GM18498 (cell line): ENCODE results near the gene ANKRD37.

Experiments used
- ATAC-seq: cut with Tn5 transposase; IDR thresholded peaks from one replicate; pipeline ENCODE4 v1.9.1; 2021; ENCODE audit warnings: mild to moderate bottlenecking, moderate library complexity; ENCODE audit not compliant: unreplicated experiment

The ANKRD37 gene, protein sequence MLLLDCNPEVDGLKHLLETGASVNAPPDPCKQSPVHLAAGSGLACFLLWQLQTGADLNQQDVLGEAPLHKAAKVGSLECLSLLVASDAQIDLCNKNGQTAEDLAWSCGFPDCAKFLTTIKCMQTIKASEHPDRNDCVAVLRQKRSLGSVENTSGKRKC

GRCh38 chr4:185396724-185397385 is at the start of gene ANKRD37:
ANKRD37 (plus strand) TSS chr4:185396841; CDS start chr4:185396924, 83 bp downstream.
- no peak for ATAC-seq

DNA sequence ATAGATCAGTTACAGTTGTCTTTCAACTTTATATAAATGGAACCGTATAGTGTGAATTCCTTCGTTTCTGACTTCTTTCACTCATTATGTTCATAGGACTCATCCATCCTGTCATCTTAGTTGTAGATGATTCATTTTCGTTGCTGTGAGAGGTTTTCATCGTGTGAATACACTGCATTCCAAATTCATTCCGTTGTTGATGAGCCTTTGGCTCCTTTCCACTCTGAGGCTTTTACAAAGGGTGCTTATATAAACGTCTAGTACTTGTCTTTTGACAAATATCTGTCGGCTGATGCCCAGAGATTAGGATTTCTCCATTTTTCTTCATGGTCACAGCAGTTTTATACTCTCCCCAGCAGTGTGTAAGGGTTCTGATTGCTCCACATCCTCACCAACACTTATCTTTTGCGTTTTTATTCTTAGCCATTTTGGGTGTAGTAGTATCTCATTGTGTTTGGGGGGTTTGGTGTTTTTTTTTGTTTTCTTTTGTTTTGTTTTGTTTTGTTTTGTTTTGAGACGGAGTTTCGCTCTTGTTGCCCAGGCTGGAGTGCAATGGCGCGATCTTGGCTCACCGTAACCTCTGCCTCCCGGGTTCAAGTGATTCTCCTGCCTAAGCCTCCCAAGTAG is 49.6 kb upstream of the ANKRD37 start:
- ATAC-seq: no peak

- no peak for ATAC-seq
Measured at GRCh38 chr4:185351691-185352090, 45.0 kb upstream of the ANKRD37 start.

DNA sequence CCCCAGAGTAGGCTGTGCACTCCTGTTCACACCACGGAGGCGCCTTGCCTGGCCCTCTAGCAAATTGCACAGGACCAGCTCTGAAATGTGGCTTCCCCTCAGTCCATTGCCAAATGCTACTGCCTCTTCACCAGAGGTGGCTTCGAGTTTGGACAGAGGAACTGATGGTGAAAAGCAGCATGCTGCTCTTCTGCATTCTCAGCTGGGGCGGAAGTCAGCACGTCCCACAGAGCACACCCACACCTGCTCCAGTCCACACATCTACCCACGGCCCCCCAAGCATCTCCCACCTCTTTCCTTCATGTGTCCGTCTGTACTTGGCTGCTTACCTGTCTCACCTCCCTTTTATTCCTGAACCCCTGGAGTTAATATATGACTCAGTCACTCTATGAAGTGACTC is 44.4 kb upstream of the ANKRD37 start:
- no peak for ATAC-seq

DNA sequence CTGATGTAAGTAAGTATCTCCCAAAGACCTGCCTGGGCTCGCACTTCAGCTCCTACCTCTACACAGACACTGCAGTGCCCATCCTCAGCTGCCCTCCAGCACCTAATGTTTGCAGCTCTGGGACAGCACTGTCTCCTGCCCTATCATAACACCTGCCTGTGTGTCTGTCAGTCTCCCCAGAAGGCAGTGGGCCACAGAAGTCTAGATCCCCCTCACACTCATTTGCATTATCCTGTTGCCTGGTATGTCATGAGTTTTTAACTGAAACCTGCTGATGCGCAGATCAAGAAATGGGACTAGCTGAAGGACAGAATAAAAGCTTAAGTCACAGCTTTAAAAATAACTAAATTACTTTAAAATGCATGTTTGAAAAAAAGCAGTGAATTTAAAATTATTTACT is 43.9 kb upstream of the ANKRD37 start:
- ATAC-seq: no peak

- ATAC-seq: no peak
Measured at GRCh38 chr4:185357211-185357610, 39.4 kb upstream of the ANKRD37 start.

DNA sequence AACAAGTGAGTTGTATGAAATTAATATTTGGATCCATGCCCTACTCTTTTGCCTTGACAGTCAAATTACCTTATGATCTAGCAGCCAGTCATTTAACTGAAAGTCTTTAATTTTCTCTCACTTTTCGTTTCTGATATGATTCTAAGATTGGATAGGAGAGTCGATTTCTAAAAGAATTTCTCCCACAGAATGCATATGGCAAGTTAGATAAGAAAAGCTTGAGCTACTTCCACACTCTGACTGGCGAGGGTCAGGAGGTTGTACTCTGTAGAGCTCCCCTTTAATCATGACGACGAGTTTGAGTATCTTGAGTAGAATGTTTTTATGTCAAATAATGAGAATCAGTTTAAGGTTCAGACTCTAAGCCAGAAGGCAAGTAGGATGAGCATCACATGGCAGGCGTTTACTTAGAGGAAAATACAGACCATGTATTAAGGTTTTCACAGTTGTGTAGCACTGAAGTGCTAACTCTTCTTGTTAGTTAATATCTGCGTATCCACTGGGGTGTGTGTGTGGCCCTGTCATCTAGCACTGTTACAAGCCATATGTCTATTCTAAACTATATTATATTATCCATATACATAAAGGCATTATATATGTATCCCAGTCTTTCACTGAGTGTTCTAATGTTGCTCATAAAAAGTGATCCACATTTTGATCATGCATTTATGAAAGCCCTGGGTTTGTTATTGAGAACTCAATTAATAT is 38.8 kb upstream of the ANKRD37 start:
- no peak for ATAC-seq

GRCh38 chr4:185358514-185358913 is 38.1 kb upstream of the ANKRD37 start:
- no peak for ATAC-seq

- no peak for ATAC-seq
Measured at GRCh38 chr4:185358959-185359358, 37.7 kb upstream of the ANKRD37 start.

DNA sequence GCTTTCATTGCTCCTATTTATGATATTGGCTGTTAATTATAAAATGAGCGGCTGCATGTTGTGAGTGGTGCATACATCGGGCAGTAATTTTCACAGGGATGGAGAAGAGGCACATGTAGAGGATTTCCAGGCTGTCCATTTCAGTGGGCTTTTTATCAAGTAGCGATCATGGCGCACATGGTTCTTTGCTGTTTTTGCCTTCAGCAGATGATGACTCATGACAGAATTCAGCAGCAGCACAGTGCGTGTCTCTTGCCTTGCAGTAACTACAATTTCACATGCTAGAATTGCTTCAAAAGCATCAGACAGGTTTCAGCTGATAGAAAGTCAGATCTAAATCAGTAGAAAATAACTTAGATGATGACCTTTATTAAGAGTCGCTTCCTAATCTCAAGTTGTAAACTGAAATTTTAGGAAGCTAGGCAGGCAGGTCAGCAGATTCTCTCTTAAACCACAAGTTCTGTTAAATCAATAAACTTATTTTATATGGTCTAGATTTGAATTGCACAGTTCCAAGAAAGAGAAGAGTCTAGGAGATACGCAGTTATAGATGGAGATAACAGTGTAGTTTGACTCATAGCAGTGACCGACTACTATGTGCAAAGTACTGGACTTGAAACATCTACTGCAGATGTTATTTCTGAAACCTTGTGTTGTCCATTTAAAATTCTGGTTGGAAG is 36.7 kb upstream of the ANKRD37 start:
- no peak for ATAC-seq

DNA sequence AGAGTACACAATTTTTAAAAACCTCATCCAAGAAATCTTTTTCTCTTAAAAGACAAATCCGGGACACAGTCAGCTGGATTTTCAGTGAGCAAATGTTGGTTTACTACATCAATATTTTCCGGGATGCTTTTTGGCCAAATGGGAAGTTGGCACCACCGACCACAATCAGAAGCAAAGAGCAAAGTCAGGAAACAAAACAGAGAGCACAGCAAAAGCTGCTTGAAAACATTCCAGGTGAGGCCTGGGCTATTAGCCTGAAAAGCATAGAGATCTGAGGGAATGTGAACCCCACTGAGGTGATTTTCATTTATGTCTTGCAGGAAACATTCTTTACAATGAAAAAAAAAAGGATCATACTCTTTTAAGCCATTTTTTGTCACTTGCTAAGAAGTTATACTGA is 34.8 kb upstream of the ANKRD37 start:
- no peak for ATAC-seq

GRCh38 chr4:185362570-185362969 is 34.1 kb upstream of the ANKRD37 start:
- ATAC-seq: peak; percentile 58

GRCh38 chr4:185363251-185363650 is 33.4 kb upstream of the ANKRD37 start:
- no peak for ATAC-seq

GRCh38 chr4:185364886-185365285 is 31.8 kb upstream of the ANKRD37 start:
- ATAC-seq: no peak

GRCh38 chr4:185369731-185370130 is 26.9 kb upstream of the ANKRD37 start:
- ATAC-seq: no peak

DNA sequence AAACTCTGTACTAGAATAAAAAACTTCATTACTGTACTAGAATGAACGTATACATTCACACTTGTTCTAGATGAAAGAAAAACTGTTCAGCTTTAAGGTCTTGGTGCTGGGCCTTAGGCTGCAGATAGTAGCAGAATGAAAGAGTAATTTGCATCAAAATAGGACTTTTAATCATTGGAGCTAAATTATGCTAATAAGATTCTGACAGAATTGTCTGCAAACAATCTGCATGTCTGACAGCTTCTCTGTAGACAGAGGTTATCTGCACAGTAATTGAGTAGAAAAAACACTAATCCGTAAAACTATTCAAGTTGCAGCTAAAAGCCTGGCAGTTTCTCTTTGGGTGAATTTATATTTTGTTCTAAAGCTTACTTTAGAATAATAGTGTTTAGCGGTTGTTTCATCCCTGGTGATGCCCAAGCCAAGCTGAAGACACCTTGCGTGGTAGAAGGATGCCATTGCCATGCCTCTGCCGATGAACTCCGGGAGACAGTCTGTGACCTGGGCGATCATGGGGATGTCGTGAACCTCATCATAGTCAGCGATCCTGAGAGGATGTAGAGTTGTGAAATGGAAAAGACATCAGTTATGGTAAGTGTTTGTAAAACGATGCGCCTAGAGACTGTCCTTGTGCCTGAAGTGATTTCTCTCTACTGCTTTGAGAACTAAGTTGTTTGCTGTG is 26.2 kb upstream of the ANKRD37 start:
- ATAC-seq: no peak

DNA sequence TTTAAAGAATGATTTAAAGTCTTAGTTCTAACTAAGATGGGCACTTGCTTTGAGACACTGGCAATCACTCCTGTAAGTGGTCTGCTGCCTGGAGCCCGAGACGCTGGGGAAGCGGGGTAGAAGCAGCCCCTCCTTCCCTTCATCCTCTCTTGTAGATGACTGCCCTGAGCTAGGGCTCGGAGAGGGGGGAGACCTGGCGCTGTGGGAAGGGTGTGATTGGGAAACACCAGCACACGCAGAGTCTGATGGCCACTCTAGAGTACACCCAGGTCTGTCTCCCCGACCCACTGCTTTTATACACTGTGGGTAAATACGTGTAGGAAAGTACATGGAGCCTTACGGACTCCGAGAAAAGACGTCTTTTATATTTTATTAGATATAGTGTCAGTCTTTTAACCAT is 24.9 kb upstream of the ANKRD37 start:
- no peak for ATAC-seq

DNA sequence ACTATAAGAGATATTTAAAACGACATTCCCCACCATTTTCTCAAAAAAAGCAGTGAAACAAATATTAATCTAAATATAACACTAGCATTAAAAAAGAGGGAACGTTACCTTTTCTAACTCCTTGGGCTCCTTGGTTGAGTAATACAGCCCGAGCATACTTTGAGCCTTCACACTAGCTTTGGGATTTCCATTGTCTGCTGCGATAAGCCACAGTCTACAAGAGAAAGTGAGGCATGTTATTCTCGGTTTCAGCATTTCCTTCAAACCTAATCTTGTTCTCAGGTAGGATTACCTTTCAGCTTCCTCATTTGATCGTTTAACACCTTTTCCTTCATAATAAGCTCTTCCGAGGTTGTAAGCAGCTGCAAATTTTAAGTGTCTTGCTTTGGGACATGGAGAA is 22.6 kb upstream of the ANKRD37 start:
- ATAC-seq: no peak

GRCh38 chr4:185374573-185374972 is 22.1 kb upstream of the ANKRD37 start:
- ATAC-seq: no peak

DNA sequence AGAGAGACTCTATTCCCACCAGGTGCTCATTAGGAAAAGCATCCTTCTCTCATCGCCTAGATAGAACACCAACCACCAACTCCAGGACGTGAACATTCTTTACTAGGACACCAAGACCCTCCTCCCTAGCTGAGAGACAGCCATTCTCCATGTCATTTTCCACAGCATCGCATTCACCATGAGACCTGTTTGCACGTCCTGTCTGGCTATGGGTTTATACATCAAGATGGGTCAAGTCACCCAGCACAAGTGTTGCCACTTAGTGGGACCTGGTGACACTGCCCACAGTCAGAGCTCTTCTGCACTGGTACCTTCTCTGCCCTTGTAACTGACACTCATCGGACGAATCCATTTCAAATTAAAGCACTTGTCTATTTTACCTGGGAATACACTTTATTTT is 18.4 kb upstream of the ANKRD37 start:
- ATAC-seq: no peak
